A204.1 (cell line): ENCODE measurements around the gene AP2B1.

ENCODE experiments used
- FAIRE-seq: peaks from 2 replicates; lab custom pipeline; 2012; peaks lifted over from hg19 to GRCh38; lab: Jason Lieb, UNC

AP2B1 gene

DNA sequence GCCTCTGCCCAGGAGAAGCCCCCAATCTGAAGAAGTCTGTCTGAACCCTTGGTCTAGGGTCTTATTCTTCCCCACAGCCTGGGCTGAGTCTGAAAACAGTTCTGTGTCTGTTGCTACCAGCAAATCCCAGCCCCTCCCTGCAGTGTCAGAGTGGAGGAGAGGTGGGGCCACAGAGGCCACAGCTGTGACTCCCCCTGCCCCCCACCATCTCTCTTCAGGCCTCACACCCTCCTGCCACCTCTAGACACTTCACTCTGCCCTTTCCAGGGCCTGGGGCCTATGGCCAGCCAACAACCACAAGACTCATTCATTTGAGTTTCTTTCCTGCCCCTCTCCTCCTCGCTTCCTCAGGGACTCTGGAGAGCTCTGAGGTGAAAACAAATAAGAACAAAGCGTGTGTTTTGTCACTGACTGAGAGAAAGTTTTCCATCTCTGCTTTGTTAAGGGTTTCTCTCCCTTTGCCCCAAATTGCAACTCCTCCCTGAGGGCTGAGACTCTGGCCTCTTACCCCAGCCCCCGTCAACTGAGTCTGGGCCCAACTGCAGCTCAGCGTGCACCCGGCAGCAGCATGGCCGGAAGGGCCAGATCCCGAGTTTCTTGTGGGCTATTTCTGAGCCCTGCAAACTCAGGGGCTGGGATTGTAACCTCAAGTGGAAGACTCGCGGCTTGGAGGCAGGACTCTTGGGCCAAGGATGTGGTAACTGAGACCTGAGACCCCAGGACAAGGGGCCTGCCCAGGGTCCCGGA, 186.7 kb downstream of the AP2B1 start:
- FAIRE-seq: no peak

DNA sequence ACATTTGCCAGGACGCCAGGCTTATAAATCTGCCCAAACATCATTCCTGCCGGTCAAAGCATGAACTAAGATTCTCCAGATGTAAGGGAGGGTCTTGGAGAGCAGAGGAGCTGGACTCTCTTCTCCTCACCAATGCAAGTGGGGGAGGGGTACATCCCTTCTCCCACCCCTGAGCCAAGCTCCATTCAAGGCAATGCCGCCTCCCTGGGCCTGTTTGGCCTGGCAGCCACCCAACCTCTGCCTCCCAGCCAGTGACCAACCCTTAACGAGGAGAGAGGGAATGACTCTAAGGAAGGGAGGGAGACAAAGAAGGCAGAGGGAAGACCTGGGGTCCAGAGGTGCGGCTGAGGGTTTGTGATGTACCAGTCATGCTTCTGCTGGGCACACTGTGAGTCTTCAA, 187.4 kb downstream of the AP2B1 start:
- no peak for FAIRE-seq

DNA sequence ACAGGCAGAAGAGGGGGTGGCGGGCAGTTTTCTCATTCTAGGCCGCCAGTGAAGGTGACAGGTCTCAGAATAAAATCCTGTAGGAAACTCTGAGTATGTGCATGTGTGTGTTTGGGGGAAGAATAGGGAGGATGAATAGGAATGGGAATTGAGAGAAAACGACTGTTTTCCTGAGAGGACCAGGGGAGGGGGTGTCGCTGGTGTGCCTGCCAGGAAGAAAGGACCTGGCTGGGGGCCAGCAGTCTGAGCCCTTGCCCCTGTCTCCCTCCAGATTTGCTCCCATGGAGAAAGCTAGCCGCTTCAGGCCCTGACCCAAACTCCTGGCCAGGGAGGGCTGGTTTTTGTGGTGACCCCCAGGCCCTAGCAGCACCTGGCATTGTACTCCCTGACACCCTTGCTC, 187.9 kb downstream of the AP2B1 start:
- no peak for FAIRE-seq

DNA sequence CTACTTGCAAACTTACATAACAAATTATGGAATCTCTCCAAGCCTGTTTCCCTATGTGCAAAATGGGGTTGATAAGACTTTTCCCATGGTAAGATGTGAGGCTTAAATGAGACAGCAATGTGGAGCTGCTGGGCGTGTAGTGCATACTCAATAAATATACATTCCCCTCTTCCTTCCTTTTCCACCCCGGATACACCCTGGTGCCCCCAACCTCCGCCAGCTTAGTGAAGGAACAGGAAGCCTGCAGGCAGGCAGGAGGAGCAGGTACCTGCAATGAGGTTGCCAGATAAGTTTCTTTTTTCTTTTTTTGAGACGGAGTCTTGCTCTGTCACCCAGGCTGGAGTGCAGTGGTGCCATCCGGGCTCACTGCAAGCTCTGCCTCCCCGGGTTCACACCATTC, 188.5 kb downstream of the AP2B1 start:
- FAIRE-seq: no peak
